HepG2 (cell line): ENCODE data around the gene PCBD2. TPM values are rescaled to one million over a fixed set of nuclear protein-coding genes. Genes with fewer than 3 reads are reported as not detected.
A peak's percentile ranks its signal among the peaks of the same experiment; 100 is the strongest.

ENCODE experiments used
- EP300 ChIP-seq, 3 experiments: sonication (generic) in 1 of 3; formaldehyde crosslinking in 1 of 3; IDR thresholded peaks; 2 replicates each; pipeline versions ENCODE4 v1.5.1 to v1.6.1; 2011 to 2020; ENCODE audit warnings: low read depth in 2 of 3, low read length in 2 of 3, borderline replicate concordance in 1 of 3, improper control_type of control experiment in 1 of 3, mild to moderate bottlenecking in 1 of 3, missing genetic modification reagents in 1 of 3, moderate library complexity in 1 of 3
- FOXC1 ChIP-seq: sonication (generic); formaldehyde crosslinking; IDR thresholded peaks from 2 replicates; pipeline ENCODE4 v1.8.0; 2022; ENCODE audit warnings: mild to moderate bottlenecking, missing genetic modification reagents, borderline replicate concordance
- MATR3 ChIP-seq: sonication (generic); formaldehyde crosslinking; IDR thresholded peaks from 2 replicates; pipeline ENCODE4 v1.4.0; 2020; ENCODE audit warnings: missing genetic modification reagents
- MIXL1 ChIP-seq: IDR thresholded peaks from 2 replicates; pipeline ENCODE4 v1.6.1; 2016
- NFIC ChIP-seq: IDR thresholded peaks from 2 replicates; pipeline ENCODE4 v1.6.1; 2012; ENCODE audit warnings: mild to moderate bottlenecking, low read length, inconsistent platforms
- PHF21A ChIP-seq: sonication (generic); formaldehyde crosslinking; IDR thresholded peaks from 2 replicates; pipeline ENCODE4 v1.5.0; 2020; ENCODE audit warnings: mild to moderate bottlenecking, missing genetic modification reagents
- PPARG ChIP-seq: conservative IDR thresholded peaks from 2 replicates; pipeline ENCODE4 v1.6.1; 2016; ENCODE audit warnings: missing biosample characterization, missing genetic modification reagents
- RFX5 ChIP-seq: IDR thresholded peaks from 2 replicates; pipeline ENCODE4 v1.6.1; 2011; ENCODE audit warnings: low read depth, low read length, improper control_type of control experiment
- ZBTB37 ChIP-seq: sonication (generic); formaldehyde crosslinking; IDR thresholded peaks from 2 replicates; pipeline ENCODE4 v1.4.0; 2020; ENCODE audit warnings: mild to moderate bottlenecking, missing genetic modification reagents
- ZNF17 ChIP-seq: sonication (generic); formaldehyde crosslinking; IDR thresholded peaks from 2 replicates; pipeline ENCODE4 v1.5.0; 2020; ENCODE audit warnings: mild to moderate bottlenecking, missing genetic modification reagents
- ZNF282 ChIP-seq: fragments of 450-650 bp; IDR thresholded peaks from 2 replicates; pipeline ENCODE4 v1.6.1; 2018; ENCODE audit not compliant: partially characterized antibody
- ZNF30 ChIP-seq: sonication (generic); formaldehyde crosslinking; IDR thresholded peaks from 2 replicates; pipeline ENCODE4 v1.5.0; 2020; ENCODE audit warnings: mild to moderate bottlenecking, missing genetic modification reagents
- ZNF407 ChIP-seq: sonication (generic); formaldehyde crosslinking; IDR thresholded peaks from one replicate; pipeline ENCODE4 v1.5.1; 2020; ENCODE audit warnings: mild to moderate bottlenecking, missing genetic modification reagents; ENCODE audit errors: not compliant biosample characterization
- ZNF605 ChIP-seq: sonication (generic); formaldehyde crosslinking; IDR thresholded peaks from 2 replicates; pipeline ENCODE4 v1.8.0; 2022; ENCODE audit warnings: mild to moderate bottlenecking, missing genetic modification reagents
- ZNF670 ChIP-seq: sonication (generic); formaldehyde crosslinking; IDR thresholded peaks from 2 replicates; pipeline ENCODE4 v1.8.0; 2022; ENCODE audit warnings: mild to moderate bottlenecking, missing genetic modification reagents, borderline replicate concordance
- ZNF746 ChIP-seq: sonication (generic); formaldehyde crosslinking; IDR thresholded peaks from 2 replicates; pipeline ENCODE4 v1.8.0; 2022; ENCODE audit warnings: mild to moderate bottlenecking, missing genetic modification reagents
- ZNF781 ChIP-seq: sonication (generic); formaldehyde crosslinking; IDR thresholded peaks from 2 replicates; pipeline ENCODE4 v1.5.1; 2020; ENCODE audit warnings: borderline replicate concordance, mild to moderate bottlenecking, missing genetic modification reagents; ENCODE audit errors: not compliant biosample characterization
- polyA plus RNA-seq, 8 experiments: library from polyadenylated mRNA; depleted of rRNA in 3 of 8; stranded (reverse) in 7 of 8; unstranded in 1 of 8; fragments of >200 nt; fragmentation: Illumina TruSeq in 4 of 8; extraction: Trizol in 4 of 8; gene quantifications; 2 replicates each; pipeline versions ENCODE4 v1.2.1 to v1.2.3, GENCODE V29; 2011 to 2016; ENCODE audit warnings: low read depth in 4 of 8, missing spikeins in 1 of 8, mixed read lengths in 1 of 8; ENCODE audit not compliant: insufficient read depth in 1 of 8
- total RNA-seq, 5 experiments: library from RNA; depleted of rRNA; stranded (reverse); fragments of >200 nt; fragmentation: Illumina TruSeq; extraction: Trizol; gene quantifications; 2 replicates each; pipeline ENCODE4 v1.2.3, GENCODE V29; 2016; ENCODE audit warnings: low read depth in 1 of 5
- TF ChIP-seq, protein P1 (sequence below): sonication (generic); formaldehyde crosslinking; IDR thresholded peaks from 2 replicates; pipeline ENCODE4 v1.8.1; 2023; ENCODE audit warnings: missing genetic modification reagents, mild to moderate bottlenecking, borderline replicate concordance
- TF ChIP-seq, protein P2 (sequence below): IDR thresholded peaks from 2 replicates; pipeline ENCODE4 v1.6.1; 2016; ENCODE audit warnings: mild to moderate bottlenecking, missing biosample characterization, missing genetic modification reagents

PCBD2 gene
- total and polyA plus RNA-seq, 2 of the 13 experiments (the other 11 are each of a cell fraction or from before 2014, with no cell fraction given) = 5.5 to 12.0 TPM

DNA sequence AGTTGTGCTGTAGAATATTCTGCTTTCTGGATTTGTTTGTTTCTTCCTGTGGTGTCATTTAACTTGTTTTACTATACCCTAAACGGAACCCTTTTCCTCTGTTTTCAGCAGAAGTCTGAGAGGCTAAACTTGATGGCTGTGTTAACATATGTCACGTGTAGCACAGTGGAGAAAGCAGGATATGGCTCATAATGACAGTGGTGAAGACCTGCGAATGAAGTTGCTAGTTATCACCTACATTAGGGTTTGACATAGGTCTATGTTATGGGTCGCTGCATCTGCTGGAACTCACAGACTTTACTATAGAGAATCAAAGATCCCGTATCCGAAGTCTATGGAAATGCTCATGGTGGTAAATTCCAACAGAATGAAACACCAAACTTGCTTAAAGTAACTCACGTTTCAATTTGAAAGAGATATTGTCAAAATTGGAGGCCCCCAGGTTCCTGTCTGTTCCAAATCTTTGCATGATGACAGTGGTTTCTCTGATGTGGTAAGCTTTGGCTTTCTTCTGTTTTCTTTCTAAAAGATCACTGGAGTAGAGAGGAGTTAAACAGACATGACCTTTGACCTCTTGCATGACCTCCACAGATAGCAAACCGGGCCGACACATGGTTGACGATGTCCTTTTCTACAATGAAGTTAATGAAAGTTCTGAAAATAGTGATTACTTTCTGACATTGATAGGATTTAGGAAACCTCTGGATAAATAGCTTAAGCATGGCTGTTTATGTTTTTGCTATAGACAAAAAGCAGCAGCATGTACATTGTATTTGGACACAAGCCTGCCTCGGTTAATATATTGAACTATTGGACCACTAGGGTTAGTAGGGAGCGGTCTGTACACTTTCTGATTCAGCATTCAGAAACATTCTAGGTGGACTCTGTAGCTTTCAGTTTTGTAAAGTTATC lies 59.7 kb downstream of the PCBD2 start (continued):
- TF ChIP-seq ZNF407 (CRISPR knock-in tag) (no peak), EP300 (IDR thresholded peaks at IDR 0.05; ENCODE audit: low read depth in 2 of 2, low read length in 2 of 2) (peak in 1 of 2 experiments; percentile 91; a peak in 2 of 4 replicates), EP300 (CRISPR knock-in tag; IDR thresholded peaks at IDR 0.05; ENCODE audit: borderline replicate concordance) (peak; percentile 64; the same call in 1 of the 2 replicates), ZBTB37 (CRISPR knock-in tag) (no peak), NFIC (peak; percentile 64), PHF21A (CRISPR knock-in tag) (peak; percentile 46; the same call in 1 of the 2 replicates), ZNF605 (CRISPR knock-in tag) (no peak), RFX5 (no peak), ZNF17 (no peak), MATR3 (CRISPR knock-in tag) (no peak), ZNF670 (CRISPR knock-in tag) (no peak), FOXC1 (CRISPR knock-in tag) (no peak), MIXL1 (CRISPR knock-in tag) (no peak), ZNF746 (CRISPR knock-in tag) (no peak), PPARG (CRISPR knock-in tag) (peak; percentile 43; the same call in 1 of the 2 replicates), ZNF282 (no peak), ZNF781 (CRISPR knock-in tag) (peak; percentile 15), ZNF30 (CRISPR knock-in tag) (no peak)
- TF ChIP-seq, protein P1, sequence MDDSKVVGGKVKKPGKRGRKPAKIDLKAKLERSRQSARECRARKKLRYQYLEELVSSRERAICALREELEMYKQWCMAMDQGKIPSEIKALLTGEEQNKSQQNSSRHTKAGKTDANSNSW = no peak
- TF ChIP-seq, protein P2, sequence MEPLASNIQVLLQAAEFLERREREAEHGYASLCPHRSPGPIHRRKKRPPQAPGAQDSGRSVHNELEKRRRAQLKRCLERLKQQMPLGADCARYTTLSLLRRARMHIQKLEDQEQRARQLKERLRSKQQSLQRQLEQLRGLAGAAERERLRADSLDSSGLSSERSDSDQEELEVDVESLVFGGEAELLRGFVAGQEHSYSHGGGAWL (CRISPR knock-in tag) = no peak
